HG03108 (cell line): ENCODE data around the gene SURF4.
"Not testable (repeated sequence)": the region's sequence is repeated elsewhere in the genome, so short reads cannot be mapped to it uniquely, and the experiment has no call there.

ENCODE experiments used
- ATAC-seq: cut with Tn5 transposase; IDR thresholded peaks from one replicate; pipeline ENCODE4 v1.9.1; 2021; ENCODE audit warnings: moderate library complexity; ENCODE audit not compliant: unreplicated experiment

The SURF4 gene

DNA sequence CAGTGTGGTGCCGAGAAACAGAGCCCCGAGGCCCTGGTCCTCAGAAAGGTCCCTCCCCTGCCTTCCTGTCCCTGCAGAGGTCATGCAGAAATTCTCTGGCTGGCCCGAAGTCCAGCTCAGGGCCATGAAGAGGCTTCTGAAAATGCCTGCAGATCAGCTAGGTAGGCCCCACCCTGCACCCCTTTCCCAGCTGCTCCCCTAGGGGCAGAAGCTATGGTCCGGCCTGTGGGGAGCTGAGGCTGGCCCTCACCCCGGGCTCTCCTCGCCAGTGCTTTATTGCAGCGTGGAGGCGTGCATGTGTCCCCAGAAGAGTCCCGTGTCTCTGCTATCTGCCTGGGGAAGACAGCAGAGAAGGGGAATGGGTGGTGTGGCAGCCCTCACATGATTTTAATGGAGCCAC, 22.0 kb upstream of the SURF4 start:
- ATAC-seq = no peak

DNA sequence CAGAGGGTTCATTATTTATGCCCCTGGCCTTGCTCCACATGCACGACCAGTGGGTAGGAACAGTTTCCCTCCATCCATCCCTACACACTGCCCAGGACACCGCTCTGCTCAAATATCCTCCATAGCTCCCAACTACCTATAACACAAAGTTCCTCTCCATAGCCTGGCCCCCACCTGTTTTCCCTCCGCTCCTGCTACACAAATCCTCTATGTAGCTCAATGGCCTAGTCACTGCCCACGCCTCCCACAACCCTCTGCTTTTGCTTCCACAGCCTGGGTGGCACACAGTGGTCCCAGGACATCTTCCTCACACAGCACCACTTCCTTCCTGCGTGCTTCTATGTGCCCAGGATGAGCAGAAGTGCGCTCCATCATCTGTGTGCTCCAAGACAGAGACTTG, 21.5 kb upstream of the SURF4 start:
- ATAC-seq = no peak

DNA sequence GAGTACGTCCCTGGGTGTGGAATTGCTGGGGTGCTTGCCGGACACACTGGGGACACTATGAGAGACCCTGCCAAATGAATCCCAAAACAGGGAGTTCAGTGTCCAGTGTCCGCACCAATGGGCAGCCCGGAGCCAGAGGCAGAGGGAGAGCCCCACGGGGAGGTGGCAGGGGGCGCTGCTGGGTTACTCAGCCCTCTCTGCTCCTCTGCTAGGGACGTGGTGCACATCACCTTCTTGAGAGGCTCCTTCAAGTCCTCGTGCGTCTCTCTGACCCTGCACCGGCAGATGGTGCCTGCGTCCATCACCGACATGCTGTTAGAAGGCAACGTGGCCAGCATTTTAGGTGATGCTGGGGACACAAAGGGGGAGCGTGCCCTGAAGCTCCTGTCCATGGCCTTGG, 21.1 kb upstream of the SURF4 start:
- no peak for ATAC-seq

DNA sequence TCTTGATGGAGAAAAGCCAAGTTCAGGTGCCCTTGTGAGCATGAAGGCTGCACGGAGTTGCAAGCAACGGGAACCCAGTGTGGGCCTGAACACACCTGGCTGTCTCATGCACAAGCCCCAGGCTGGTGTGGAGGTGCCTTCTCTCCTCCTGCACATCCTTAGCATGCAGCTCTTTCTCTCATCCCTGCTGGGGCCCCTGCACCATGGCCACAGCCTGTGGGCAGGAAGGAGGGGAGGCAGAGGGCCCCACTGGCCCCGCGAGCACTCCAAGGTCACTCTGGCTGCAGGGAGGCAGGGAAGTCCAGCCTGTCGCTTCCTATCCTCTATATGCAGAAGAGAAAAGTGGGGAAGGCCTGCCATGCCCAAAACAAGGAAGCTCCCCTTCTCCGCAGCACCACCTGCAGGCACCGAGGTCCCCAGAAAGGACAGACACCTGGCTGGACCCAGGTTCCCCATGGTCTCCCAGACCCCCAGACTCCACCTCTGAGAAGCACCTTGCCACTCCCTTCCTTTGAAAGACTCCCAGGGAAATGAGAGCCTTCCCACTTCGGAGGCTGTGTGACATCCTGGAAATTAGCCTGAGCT, 18.9 kb upstream of the SURF4 start:
- ATAC-seq = no peak

DNA sequence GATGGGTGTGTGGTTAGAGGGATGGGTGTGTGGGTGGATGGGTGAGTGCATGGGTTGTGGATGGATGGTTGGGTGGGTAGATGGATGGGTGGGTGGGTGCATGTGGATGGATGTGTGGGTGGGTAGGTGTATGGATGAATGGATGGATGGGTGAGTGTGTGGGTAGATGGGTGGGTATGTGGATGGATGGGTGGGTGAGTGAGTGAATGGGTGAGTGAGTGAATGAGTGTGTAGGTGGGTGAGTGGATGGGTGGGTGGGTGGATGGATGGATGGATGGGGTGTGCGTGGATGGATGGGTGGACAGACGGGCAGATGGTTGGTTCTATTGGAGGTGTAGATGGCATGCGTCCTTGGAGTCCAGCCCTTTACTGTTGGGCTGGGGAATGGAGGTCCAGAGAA, 17.5 kb upstream of the SURF4 start:
- no peak for ATAC-seq

DNA sequence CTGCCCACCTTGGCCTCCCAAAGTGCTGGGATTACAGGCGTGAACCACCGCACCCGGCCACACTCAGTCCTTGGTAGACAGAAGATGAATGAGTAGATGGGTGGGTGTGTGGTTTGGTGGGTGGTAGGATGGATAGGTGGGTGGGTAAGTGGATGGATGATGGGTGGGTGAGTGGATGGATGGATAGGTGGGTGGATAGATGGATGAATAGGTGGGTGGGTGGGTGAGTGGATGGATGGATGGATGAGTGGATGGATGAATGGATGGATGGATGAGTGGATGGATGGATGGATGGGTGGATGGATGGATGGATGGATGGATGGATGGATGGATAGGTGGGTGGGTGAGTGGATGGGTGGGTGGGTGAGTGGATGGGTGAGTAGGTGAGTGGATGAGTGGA, 16.4 kb upstream of the SURF4 start:
- ATAC-seq = not testable (repeated sequence)

DNA sequence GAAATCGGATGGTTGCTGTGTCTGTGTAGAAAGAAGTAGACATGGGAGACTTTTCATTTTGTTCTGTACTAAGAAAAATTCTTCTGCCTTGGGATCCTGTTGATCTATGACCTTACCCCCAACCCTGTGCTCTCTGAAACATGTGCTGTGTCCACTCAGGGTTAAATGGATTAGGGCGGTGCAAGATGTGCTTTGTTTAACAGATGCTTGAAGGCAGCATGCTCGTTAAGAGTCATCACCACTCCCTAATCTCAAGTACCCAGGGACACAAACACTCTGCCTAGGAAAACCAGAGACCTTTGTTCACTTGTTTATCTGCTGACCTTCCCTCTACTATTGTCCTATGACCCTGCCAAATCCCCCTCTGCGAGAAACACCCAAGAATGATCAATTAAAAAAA, 15.6 kb upstream of the SURF4 start:
- not testable (repeated sequence) for ATAC-seq

DNA sequence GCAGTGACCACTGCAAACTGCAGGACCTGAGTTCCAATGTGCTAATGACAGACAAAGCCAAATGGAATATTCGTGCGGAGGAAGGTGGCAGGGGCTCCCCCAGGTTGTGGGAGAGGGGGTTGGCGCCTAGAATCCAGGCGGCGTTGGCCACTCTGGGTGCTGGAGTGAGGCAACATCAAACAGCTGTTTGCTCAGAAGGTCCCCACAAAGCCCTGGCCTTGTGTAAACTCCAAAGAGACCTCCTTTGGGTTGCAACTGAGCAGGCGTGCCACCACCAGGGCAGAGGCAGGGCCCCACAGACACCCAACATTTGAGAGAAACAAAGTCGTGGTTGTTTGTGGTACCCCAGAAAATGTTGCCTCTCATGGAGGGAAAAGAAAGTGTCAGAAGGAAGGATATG, 14.9 kb upstream of the SURF4 start:
- no peak for ATAC-seq

DNA sequence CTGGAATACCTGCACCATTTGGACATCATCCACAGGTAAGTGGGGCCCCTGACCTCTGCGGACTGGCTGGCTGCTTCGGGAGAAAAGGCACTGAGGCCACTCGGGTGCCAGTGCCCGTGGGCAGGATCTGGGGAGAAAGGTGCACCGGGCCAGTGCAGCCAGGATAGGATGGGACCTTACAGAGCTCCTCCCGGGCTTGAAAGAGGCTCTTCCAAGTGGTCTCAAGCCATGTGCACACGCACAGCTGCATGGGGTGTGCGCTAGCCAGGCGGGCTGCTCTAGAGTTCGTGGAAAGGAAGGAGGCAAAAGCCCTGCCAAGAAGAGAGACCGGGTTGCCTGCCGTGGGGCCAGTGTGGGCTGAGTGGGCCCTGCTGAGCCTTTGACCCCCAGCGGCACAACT, 13.7 kb upstream of the SURF4 start:
- ATAC-seq = no peak

DNA sequence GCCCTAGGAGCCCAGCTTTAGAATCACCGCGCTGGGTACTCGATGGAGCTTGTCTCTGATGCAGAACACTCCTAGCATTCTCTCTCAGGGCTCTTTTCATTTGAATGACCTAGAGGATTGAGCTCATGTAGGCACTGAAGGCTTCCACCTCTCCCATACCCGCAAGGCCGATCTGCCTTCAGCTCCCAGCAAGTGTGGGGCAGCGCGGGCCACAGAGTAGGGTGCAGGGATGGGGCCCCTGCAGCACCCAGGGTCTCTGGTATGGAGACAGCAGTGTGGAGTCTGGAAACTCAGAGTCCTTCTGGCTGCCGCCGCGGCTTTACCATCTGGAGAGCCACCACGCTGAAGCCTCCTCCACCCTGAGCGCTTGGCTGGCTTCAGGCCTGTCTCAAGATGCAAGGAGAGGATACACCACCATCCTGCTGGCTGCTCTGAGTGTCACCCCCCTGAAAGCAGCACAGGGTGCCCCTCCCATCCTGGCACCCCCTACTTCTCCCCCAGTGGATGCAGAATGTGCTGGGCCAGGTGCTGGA, 13.2 kb upstream of the SURF4 start:
- ATAC-seq = no peak

DNA sequence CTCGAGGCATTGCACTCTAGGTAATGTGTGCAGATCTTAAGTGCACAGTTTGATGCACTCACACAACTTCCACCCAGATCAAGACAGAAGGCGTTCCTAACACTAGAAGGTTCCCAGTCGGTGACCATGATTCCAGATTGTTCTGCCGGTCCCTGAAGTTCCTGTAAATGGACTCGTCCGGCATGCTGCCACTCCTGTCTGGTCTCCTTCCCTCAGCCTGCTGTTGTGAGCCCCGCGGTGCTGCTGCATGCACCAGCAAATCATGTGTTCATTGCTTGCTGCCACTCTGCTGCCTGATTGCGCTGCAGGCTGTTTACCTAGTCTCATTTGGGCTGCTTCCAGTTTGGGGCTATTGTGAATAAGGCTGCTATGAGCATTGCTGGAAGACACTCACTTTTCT, 11.8 kb upstream of the SURF4 start:
- no peak for ATAC-seq

DNA sequence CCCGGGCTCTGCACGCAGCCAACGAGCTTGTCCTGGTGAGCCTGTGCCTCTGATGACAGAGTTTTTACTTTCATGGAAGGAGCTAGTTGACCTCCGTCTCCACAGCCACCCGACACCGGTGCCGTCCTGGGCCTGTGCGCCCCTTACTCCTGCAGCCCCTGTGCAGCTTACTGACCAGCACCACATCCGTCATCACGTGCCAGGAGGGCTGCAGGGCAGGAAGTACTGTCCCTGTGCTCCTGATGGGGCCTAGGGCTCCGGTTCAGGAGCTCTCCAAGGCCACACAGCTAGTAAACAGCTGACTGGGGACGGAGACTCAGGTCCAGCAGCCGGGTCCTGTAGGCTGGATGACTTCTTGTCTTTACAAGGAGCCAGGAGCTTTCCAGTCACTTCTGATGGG, 10.5 kb upstream of the SURF4 start:
- ATAC-seq = no peak

DNA sequence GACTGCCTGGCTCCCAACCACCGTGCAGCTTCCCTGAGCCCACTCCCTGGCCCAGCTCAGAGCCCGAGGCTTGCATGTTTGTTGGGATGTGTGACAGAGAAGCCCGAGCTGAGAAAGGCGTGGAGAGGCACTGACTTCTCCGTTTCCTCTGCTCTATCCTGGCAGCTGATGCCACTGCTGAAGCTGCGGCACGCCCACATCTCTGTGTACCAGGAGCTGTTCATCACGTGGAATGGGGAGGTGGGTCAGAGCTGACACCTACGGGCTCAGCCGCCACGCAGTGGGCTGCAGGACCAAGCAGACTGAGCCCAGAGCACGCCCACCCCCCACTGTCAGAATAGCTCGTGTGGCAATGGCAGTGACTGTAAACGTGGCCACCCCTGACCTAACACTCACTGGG, 9.6 kb upstream of the SURF4 start:
- ATAC-seq = no peak

DNA sequence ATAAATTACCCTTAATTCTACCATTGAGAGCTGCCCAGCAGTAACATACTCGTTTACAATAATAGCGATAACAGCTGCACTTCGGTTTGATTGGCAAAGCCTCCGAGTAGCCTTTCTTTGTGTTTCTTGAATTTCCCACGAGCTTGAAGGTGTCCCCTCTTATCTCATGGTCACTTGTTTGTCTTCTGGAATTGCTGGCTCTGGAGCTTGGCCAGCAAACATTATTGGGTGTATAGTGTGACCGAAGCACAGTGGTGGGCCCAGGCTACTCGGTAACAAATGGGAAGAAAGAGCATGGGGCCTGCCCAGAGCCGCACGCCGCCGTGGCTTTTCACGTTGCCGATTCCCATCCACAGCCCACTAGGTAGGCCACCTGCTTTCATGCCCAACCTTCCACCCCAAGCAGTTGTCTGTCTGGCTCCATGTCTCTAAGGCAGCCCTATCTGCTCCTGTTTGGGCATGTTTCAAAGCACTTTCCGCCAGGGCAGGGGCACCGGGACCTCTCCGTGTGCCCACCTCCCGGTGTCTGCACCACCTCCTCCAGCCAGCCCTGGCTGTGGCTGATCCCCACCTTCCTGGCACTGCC, 9.0 kb upstream of the SURF4 start:
- ATAC-seq = no peak

DNA sequence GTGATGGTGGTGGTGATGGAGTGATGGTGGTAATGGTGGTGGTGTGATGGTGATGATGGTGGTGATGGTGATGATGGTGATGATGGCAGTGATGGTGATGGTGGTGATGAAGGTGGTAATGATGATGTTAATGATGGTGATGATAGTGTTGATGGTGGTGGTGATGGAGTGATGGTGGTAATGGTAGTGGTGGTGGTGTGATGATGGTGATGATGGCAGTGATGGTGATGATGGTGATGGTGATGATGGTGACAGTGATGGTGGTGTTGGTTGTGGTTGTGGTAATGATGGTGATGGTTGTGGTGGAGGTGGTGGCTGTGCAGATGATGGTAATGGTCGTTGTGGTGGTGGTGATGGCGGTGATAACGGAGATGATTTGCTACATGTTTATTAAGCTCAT, 7.6 kb upstream of the SURF4 start:
- no peak for ATAC-seq

DNA sequence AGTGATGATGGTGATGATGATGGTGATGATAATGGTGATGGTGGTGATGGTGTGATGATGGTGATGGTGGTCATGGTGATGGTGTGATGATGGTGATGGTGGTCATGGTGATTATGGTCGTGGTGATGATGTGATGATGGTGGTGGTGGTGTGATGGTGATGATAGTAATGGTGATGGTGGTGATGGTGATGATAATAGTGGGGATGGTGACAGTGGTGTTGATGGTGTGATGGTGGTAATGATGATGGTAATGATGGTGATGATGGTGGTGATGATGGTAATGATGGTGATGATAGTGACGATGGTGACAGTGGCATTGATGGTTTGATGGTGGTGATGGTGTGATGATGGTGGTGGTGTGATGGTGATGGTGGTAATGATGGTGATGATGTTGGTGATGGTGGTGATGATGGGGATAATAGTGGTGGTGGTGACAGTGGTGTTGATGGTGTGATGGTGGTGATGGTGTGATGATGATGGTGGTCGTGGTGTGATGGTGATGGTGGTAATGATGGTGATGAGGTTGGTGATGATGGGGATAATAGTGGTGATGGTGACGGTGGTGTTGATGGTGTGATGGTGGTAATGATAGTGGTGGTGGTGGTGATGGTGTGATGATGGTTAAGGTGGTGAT, 6.8 kb upstream of the SURF4 start:
- ATAC-seq = no peak

DNA sequence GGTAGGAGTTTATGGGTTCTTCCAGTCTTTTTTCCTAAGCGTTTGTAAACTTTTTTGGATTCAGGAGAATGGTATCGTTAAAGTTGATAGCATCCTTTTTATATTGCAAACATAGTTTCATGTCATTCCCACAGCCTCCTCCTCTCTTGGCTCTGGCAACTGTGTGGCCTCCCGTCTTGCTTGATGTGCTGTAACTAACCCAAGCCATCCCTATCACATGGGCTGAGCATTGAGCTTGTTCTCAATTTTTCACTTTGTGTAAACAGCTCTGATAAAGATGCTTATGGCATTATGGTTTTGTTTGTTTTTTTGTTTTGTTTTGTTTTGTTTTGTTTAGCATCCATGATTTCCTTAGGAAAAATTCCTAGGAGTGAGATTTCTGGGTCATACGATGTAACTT, 4.9 kb upstream of the SURF4 start:
- ATAC-seq = no peak

DNA sequence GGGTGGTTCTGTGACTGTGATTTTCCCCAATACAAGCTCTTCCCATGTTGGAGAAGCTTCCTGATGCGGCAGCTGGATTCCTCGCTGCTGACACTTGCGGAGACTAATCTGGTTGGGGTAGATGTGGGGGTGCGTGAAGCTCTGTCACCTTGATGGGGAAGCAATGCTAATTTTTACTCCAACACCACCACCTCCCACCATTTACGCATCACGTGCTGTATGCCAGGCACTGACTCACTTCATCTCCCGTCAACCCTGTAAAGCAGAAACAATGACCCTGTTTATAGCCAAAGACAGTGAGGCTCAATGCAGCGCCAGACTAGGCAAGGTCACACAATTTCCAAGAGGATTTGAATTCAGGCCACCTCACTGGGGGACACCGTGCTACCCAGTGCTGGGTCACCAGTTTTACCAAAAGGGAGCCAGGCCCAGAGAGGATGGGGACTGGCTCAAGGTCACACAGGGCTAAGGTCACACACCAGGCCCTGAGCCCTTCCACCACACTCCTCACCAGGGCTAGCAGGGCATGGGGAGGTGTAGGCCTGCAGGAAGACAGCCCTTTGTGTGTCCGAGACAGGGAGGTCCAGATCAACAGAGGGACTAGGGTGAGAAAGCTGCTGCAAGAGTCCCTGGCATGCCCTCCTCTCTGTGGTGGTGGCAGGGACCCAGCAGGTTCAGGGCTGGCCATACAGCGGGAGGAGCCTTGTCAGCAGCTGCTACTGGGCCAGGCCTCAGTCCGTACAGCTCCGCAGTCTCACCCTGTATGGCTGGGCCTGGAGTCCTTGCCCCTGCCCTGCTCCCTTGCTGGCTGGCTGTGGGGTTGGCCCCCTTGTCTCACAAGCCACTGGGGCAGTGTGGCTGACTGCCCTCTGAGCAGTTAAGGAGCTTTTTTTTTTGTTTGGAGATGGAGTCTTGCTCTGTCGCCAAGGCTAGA, 3.6 kb upstream of the SURF4 start:
- no peak for ATAC-seq

DNA sequence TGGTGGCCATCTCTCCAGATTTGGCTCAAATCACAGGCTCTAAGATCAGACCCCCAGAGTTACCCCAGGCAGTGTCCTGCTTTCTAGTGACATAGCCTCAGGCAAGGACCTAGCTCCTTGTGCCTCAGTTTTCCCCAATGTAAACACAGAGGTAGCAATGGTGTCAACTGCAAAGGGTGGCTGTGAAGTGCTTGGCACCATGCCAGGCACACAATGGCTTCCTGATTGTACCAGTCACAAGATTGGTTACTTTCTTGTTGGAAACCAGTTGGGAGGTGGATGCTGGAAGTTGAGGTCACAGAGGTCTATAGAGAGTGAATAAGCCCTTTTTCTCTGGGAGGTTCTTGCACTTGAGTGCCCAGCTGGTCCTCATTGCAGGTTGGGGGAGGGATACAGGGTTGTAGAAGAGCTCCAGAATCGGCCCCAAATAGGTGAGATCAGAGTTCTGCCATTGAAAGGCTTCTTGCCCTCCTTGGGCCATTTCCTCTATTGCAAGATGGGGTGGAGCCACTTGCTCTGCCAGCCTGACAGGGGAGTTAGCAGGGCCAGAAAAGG, 2.6 kb upstream of the SURF4 start:
- ATAC-seq = no peak

DNA sequence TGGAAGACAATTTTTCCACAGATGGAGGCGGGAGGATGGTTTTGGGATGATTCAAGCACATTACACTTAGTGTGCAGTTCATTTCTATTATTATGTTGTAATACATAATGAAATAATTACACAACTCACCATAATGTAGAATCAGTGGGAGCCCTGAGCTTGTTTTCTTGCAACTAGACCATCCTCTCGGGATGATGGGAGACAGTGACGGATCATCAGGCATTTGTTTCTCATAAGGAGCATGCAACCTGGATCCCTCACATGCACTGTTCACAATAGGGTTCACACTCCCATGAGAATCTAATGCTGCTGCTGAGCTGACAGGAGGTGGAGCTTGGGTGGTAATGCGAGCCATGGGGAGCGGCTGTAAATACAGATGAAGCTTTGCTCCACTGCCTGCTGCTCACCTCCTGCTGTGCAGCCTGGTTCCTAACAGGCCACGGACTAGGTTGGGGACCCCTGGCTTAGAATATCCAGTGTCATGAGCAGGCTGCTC, 1.9 kb upstream of the SURF4 start:
- no peak for ATAC-seq

DNA sequence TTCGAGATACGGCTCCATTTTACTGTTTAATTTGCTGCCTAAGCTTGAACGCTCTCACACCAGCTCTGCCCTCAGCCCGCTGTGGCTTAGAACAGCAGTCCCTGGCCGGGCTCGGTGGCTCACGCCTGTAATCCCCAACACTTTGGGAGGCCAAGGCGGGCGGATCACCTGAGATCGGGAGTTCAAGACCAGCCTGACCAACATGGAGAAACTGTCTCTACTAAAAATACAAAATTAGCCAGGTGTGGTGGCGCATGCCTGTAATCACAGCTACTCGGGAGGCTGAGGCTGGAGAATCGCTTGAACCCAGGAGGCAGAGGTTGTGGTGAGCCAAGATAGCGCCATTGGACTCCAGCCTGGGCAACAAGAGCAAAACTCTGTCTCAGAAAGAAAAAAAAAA, 1.4 kb upstream of the SURF4 start:
- not testable (repeated sequence) for ATAC-seq
